Neutrophil (primary cell): ENCODE data around the gene SCGB1D1.

Experiments used
- H3K27ac ChIP-seq: fragments of 200-600 bp; sonication (generic); 2 replicates; pipeline ENCODE4 v1.5.1; 2016; ENCODE audit warnings: mild to moderate bottlenecking, moderate library complexity
- H3K27me3 ChIP-seq: fragments of 200-600 bp; sonication (generic); 2 replicates; pipeline ENCODE4 v1.6.0; 2016; ENCODE audit warnings: mild to moderate bottlenecking
- H3K36me3 ChIP-seq: fragments of 200-600 bp; sonication (generic); 2 replicates; pipeline ENCODE4 v1.5.1; 2017
- H3K4me1 ChIP-seq, 2 experiments: fragments of 200-600 bp in 1 of 2; sonication (generic) in 1 of 2; 1 replicate in 1 of 2; 2 replicates in 1 of 2; pipeline versions ENCODE4 v1.5.1 to v1.6.1; 2013 to 2016; ENCODE audit warnings: low read depth in 1 of 2, low read length in 1 of 2, mild to moderate bottlenecking in 1 of 2, moderate library complexity in 1 of 2; ENCODE audit not compliant: control insufficient read depth in 1 of 2, insufficient read depth in 1 of 2
- H3K4me3 ChIP-seq, 2 experiments: fragments of 200-600 bp in 1 of 2; sonication (generic) in 1 of 2; 1 replicate in 1 of 2; 2 replicates in 1 of 2; pipeline ENCODE4 v1.5.1; 2013 to 2016; ENCODE audit warnings: low read depth in 1 of 2, low read length in 1 of 2, mild to moderate bottlenecking in 1 of 2, moderate library complexity in 1 of 2
- H3K9me3 ChIP-seq: fragments of 200-600 bp; sonication (generic); 2 replicates; pipeline ENCODE4 v1.5.1; 2016
- CTCF ChIP-seq: fragments of 200-600 bp; sonication (generic); IDR thresholded peaks from 2 replicates; pipeline ENCODE4 v1.5.1; 2016; ENCODE audit warnings: antibody characterized with exemption

SCGB1D1 gene

DNA sequence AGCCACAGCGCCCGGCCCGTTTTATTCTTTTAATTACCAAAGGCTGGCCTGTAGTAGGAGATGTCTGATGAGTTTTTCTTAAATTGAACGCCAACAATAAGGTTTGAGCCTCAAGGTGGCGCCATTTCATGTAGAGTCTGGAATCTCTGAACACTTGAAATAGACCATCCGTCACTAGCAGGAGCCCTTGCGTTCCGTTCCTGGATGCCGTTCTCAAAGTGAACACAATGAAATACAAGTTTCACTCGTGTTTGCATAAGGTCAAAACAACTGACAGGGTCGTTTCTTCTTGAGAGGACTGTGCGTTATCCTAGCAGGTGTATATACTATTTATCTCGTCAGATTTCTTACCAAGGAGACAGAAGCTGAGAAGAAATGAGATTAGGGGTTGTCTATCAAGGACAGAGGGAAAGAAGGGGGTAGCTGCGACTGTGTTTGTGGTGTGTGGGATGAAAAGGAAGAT, 18.7 kb upstream of the SCGB1D1 start:
- H3K27me3 ChIP-seq, result peaks cover 59% of the 10 kb centered on the region
- no peaks in the 10 kb centered on the region for H3K9me3 ChIP-seq
- no peak for TF ChIP-seq CTCF
- no peak overlapping the region for H3K27ac ChIP-seq
- H3K4me3 ChIP-seq, result no peak overlapping the region
- no peaks in the 10 kb centered on the region for H3K4me1 ChIP-seq
- H3K36me3 ChIP-seq, result no peaks in the 10 kb centered on the region

- Histone ChIP-seq H3K4me3 (no peak overlapping the region), H3K36me3 (no peaks in the 10 kb centered on the region), H3K27ac (no peak overlapping the region), H3K4me1 (no peaks in the 10 kb centered on the region), H3K9me3 (no peaks in the 10 kb centered on the region), H3K27me3 (peaks cover 64% of the 10 kb centered on the region)
- TF ChIP-seq CTCF, result no peak
Measured at GRCh38 chr11:62172294-62172693, 17.7 kb upstream of the SCGB1D1 start.

DNA sequence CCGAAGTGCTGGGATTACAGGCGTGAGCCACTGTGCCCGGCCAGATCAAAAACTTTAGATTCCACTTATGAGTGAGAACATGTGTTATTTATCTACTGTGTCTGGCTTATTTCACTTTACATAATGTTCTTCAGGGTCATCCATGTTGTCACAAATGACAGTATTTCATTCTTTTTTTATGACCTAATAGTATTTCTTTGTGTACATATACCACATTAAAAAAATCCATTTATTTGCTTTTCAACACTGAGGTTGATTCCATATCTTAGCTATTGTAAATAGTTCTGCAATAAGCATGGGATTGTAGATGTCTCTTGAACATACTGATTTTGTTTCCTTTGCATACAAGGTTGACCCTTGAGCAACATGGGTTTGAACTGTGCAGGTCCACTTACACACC, 13.2 kb upstream of the SCGB1D1 start:
- H3K4me3 ChIP-seq, result no peak overlapping the region
- no peaks in the 10 kb centered on the region for H3K4me1 ChIP-seq
- TF ChIP-seq CTCF, result no peak
- no peaks in the 10 kb centered on the region for H3K9me3 ChIP-seq
- peaks cover 40% of the 10 kb centered on the region for H3K27me3 ChIP-seq
- H3K27ac ChIP-seq, result no peak overlapping the region
- no peaks in the 10 kb centered on the region for H3K36me3 ChIP-seq

GRCh38 chr11:62179995-62180394, 10.0 kb upstream of the SCGB1D1 start:
- no peak overlapping the region for H3K27ac ChIP-seq
- no peaks in the 10 kb centered on the region for H3K9me3 ChIP-seq
- no peak overlapping the region for H3K4me3 ChIP-seq
- TF ChIP-seq CTCF, result no peak
- no peaks in the 10 kb centered on the region for H3K36me3 ChIP-seq
- peaks cover 17% of the 10 kb centered on the region for H3K27me3 ChIP-seq
- no peaks in the 10 kb centered on the region for H3K4me1 ChIP-seq

DNA sequence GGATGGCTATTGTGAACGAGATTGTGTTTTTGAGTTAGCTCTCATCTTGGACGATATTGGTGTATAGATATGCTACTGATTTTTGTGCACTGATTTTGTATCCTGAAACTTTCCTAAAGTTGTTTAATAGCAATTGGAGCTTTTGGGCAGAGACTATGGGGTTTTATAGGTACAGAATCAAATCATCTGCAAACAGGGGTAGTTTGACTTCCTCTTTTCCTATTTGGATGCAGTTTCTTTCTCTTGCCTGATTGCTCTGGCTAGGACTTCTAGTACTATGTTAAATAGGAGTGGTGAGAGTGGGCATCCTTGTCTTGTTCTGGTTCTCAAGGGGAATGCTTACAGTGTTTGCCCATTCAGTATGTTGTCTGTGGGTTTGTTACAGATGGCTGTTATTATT, 8.9 kb upstream of the SCGB1D1 start:
- no peak overlapping the region for H3K27ac ChIP-seq

More for the DNA sequence above, 8.9 kb upstream of the SCGB1D1 start:
- Histone ChIP-seq H3K36me3 (no peaks in the 10 kb centered on the region), H3K4me1 (no peaks in the 10 kb centered on the region), H3K9me3 (no peaks in the 10 kb centered on the region), H3K4me3 (no peak overlapping the region), H3K27me3 (peaks cover 17% of the 10 kb centered on the region)
- TF ChIP-seq CTCF, result no peak
